HEK293 (cell line): ENCODE results near the gene THOC7.

Experiments
- BCL11B ChIP-seq: fragments of 450-650 bp; formaldehyde crosslinking; IDR thresholded peaks from 2 replicates; pipeline ENCODE4 v1.5.1; 2016; ENCODE audit warnings: low read depth, missing biosample characterization, missing genetic modification characterization
- CTCF ChIP-seq: fragments of 450-650 bp; formaldehyde crosslinking; IDR thresholded peaks from 2 replicates; pipeline ENCODE4 v1.5.1; 2016; ENCODE audit warnings: missing biosample characterization, missing genetic modification characterization
- FEZF1 ChIP-seq: fragments of 450-650 bp; formaldehyde crosslinking; IDR thresholded peaks from 2 replicates; pipeline ENCODE4 v1.5.1; 2016; ENCODE audit warnings: missing biosample characterization, missing genetic modification characterization
- GLIS1 ChIP-seq: fragments of 450-650 bp; formaldehyde crosslinking; IDR thresholded peaks from 2 replicates; pipeline ENCODE4 v1.5.1; 2016; ENCODE audit warnings: missing biosample characterization, missing genetic modification characterization
- OVOL3 ChIP-seq: fragments of 450-650 bp; formaldehyde crosslinking; IDR thresholded peaks from 2 replicates; pipeline ENCODE4 v1.5.1; 2016; ENCODE audit warnings: missing biosample characterization, missing genetic modification characterization
- REST ChIP-seq: fragments of 450-650 bp; formaldehyde crosslinking; IDR thresholded peaks from 2 replicates; pipeline ENCODE4 v1.5.1; 2016; ENCODE audit warnings: missing biosample characterization, missing genetic modification characterization
- ZNF133 ChIP-seq: fragments of 450-650 bp; formaldehyde crosslinking; IDR thresholded peaks from 2 replicates; pipeline ENCODE4 v1.5.1; 2016; ENCODE audit warnings: missing biosample characterization, missing genetic modification characterization
- ZNF302 ChIP-seq: fragments of 450-650 bp; formaldehyde crosslinking; IDR thresholded peaks from 2 replicates; pipeline ENCODE4 v1.5.1; 2016; ENCODE audit warnings: missing biosample characterization, missing genetic modification characterization, low read depth
- ZNF423 ChIP-seq: fragments of 450-650 bp; formaldehyde crosslinking; IDR thresholded peaks from 2 replicates; pipeline ENCODE4 v1.5.1; 2016; ENCODE audit warnings: missing biosample characterization, missing genetic modification characterization
- ZNF510 ChIP-seq: fragments of 450-650 bp; formaldehyde crosslinking; IDR thresholded peaks from 2 replicates; pipeline ENCODE4 v1.5.1; 2018; ENCODE audit warnings: mild to moderate bottlenecking, missing genetic modification characterization, missing biosample characterization; ENCODE audit not compliant: insufficient replicate concordance
- ZNF529 ChIP-seq: fragments of 450-650 bp; formaldehyde crosslinking; IDR thresholded peaks from 2 replicates; pipeline ENCODE4 v1.5.1; 2017; ENCODE audit warnings: missing genetic modification characterization, missing biosample characterization; ENCODE audit not compliant: insufficient replicate concordance
- ZNF664 ChIP-seq: fragments of 450-650 bp; formaldehyde crosslinking; IDR thresholded peaks from 2 replicates; pipeline ENCODE4 v1.5.1; 2016; ENCODE audit warnings: missing biosample characterization, missing genetic modification characterization

GRCh38 chr3:63876260-63876659, 12.7 kb upstream of the THOC7 start:
- TF ChIP-seq ZNF133 (tag by site-specific recombination) (no peak), CTCF (tag by site-specific recombination) (no peak), ZNF423 (tag by site-specific recombination) (no peak), ZNF302 (tag by site-specific recombination) (no peak), ZNF510 (no peak), OVOL3 (no peak), BCL11B (tag by site-specific recombination) (no peak), ZNF664 (tag by site-specific recombination) (no peak), FEZF1 (tag by site-specific recombination) (peak; percentile 41; the same call in 1 of the 2 replicates), ZNF529 (tag by site-specific recombination) (no peak), REST (no peak), GLIS1 (no peak)
